ENCODE measurements around the gene PTPN9.

- TF ChIP-seq POLR2A (IDR thresholded peaks at IDR 0.05; ENCODE audit: low read depth, low read length) (no peak), POLR2AphosphoS5 (IDR thresholded peaks at IDR 0.05; ENCODE audit: low read depth, low read length) (no peak), SPI1 (IDR thresholded peaks at IDR 0.05; ENCODE audit: low read depth, low read length) (no peak), TAF1 (IDR thresholded peaks at IDR 0.05; ENCODE audit: low read depth, low read length) (no peak), POU2F2 (IDR thresholded peaks at IDR 0.05; ENCODE audit: low read depth, low read length) (no peak)
Measured at GRCh38 chr15:75583701-75584100, 4.6 kb upstream of the PTPN9 start.

All from GM12891 (cell line).